Measurements from ENCODE around the gene SIGLEC15. TPM values are rescaled to one million over a fixed set of nuclear protein-coding genes. Genes with fewer than 3 reads are reported as not detected.

The SIGLEC15 gene
- total and polyA plus RNA-seq, 2 experiments from 2014 or later: 0.30 to 1.5 TPM

- Histone ChIP-seq H4K20me1 (ENCODE audit: insufficient read depth, poor library complexity, severe bottlenecking) (no peaks in the 10 kb centered on the region), H2AFZ (no peak overlapping the region), H3K79me2 (no peaks in the 10 kb centered on the region), H3K4me1 (ENCODE audit: insufficient read depth) (no peaks in the 10 kb centered on the region), H3K27ac (no peak overlapping the region), H3K36me3 (replicated peaks; ENCODE audit: insufficient read depth, low read depth) (no peaks in the 10 kb centered on the region), H3K4me3 (no peak overlapping the region), H3K9me3 (ENCODE audit: low read depth) (no peaks in the 10 kb centered on the region), H3K4me2 (no peak overlapping the region), H3K9me2 (replicated peaks; ENCODE audit: insufficient read depth) (no peaks in the 10 kb centered on the region), H3K27me3 (no peaks in the 10 kb centered on the region)
- TF ChIP-seq EZH2 (IDR thresholded peaks at IDR 0.05; ENCODE audit: borderline replicate concordance) (no peak), CTCF (IDR thresholded peaks at IDR 0.05; ENCODE audit: poor library complexity) (no peak), EZH2phosphoT487 (IDR thresholded peaks at IDR 0.05; ENCODE audit: low read depth, severe bottlenecking, unreplicated experiment) (no peak)
- no peak for DNase-seq (ENCODE audit: low spot score)
- 96% methylated on average over 5 of the region's 5 CpGs for WGBS (ENCODE audit: low lambda C conversion rate, missing lambda C conversion rate)
These were observed 46.1 kb downstream of the SIGLEC15 start for GRCh38 chr18:45871431-45872084.

- H3K4me3 ChIP-seq: no peak overlapping the region
- no peaks in the 10 kb centered on the region for H3K9me3 ChIP-seq (ENCODE audit: low read depth)
- no peaks in the 10 kb centered on the region for H4K20me1 ChIP-seq (ENCODE audit: insufficient read depth, poor library complexity, severe bottlenecking)
- H3K27ac ChIP-seq: no peak overlapping the region
- WGBS (ENCODE audit: low lambda C conversion rate, missing lambda C conversion rate): 95% methylated on average over 5 of the region's 5 CpGs
- TF ChIP-seq EZH2 (IDR thresholded peaks at IDR 0.05; ENCODE audit: borderline replicate concordance): no peak
- no peak for TF ChIP-seq CTCF (IDR thresholded peaks at IDR 0.05; ENCODE audit: poor library complexity)
- no peak for TF ChIP-seq EZH2phosphoT487 (IDR thresholded peaks at IDR 0.05; ENCODE audit: low read depth, severe bottlenecking, unreplicated experiment)
- H3K4me1 ChIP-seq (ENCODE audit: insufficient read depth): no peaks in the 10 kb centered on the region
- H3K79me2 ChIP-seq: no peaks in the 10 kb centered on the region
- no peak for DNase-seq (ENCODE audit: low spot score)
- no peak overlapping the region for H2AFZ ChIP-seq
- no peak overlapping the region for H3K4me2 ChIP-seq
- H3K36me3 ChIP-seq (replicated peaks; ENCODE audit: insufficient read depth, low read depth): no peaks in the 10 kb centered on the region
- H3K27me3 ChIP-seq: no peaks in the 10 kb centered on the region
- no peaks in the 10 kb centered on the region for H3K9me2 ChIP-seq (replicated peaks; ENCODE audit: insufficient read depth)
These were observed 49.2 kb downstream of the SIGLEC15 start for GRCh38 chr18:45874491-45875184.

GRCh38 chr18:45876161-45876560, 50.7 kb downstream of the SIGLEC15 start:
- Histone ChIP-seq H3K9me2 (replicated peaks; ENCODE audit: insufficient read depth) (no peaks in the 10 kb centered on the region), H3K27me3 (no peaks in the 10 kb centered on the region), H2AFZ (no peak overlapping the region), H3K4me1 (ENCODE audit: insufficient read depth) (no peaks in the 10 kb centered on the region), H3K9me3 (ENCODE audit: low read depth) (no peaks in the 10 kb centered on the region), H3K4me3 (no peak overlapping the region), H3K36me3 (replicated peaks; ENCODE audit: insufficient read depth, low read depth) (no peaks in the 10 kb centered on the region), H3K4me2 (no peak overlapping the region), H4K20me1 (ENCODE audit: insufficient read depth, poor library complexity, severe bottlenecking) (no peaks in the 10 kb centered on the region), H3K27ac (no peak overlapping the region), H3K79me2 (no peaks in the 10 kb centered on the region)
- TF ChIP-seq CTCF (IDR thresholded peaks at IDR 0.05; ENCODE audit: poor library complexity): no peak
- TF ChIP-seq EZH2 (IDR thresholded peaks at IDR 0.05; ENCODE audit: borderline replicate concordance): no peak
- TF ChIP-seq EZH2phosphoT487 (IDR thresholded peaks at IDR 0.05; ENCODE audit: low read depth, severe bottlenecking, unreplicated experiment): no peak
- WGBS (ENCODE audit: low lambda C conversion rate, missing lambda C conversion rate): 80% methylated on average over 3 of the region's 3 CpGs
- DNase-seq (ENCODE audit: low spot score): no peak

All from hepatocyte (in vitro differentiated cells).